GM12878 (cell line): ENCODE results near the gene PADI4. TPM values are rescaled to one million over a fixed set of nuclear protein-coding genes. Genes with fewer than 3 reads are reported as not detected.

Source experiments
- CBX5 ChIP-seq: sonication (generic); IDR thresholded peaks from 2 replicates; pipeline ENCODE4 v1.6.1; 2016; ENCODE audit warnings: low read depth, moderate library complexity, mild to moderate bottlenecking, inconsistent platforms
- HDGF ChIP-seq: fragments of 450-650 bp; IDR thresholded peaks from 2 replicates; pipeline ENCODE4 v1.6.1; 2016; ENCODE audit warnings: antibody characterized with exemption
- IKZF1 ChIP-seq: fragments of 450-650 bp; conservative IDR thresholded peaks from 2 replicates; pipeline ENCODE4 v1.6.1; 2017; ENCODE audit warnings: antibody characterized with exemption, mild to moderate bottlenecking
- IRF4 ChIP-seq: IDR thresholded peaks from 2 replicates; pipeline ENCODE4 v1.6.1; 2011; ENCODE audit warnings: low read depth, low read length
- LARP7 ChIP-seq: fragments of 450-650 bp; IDR thresholded peaks from 2 replicates; pipeline ENCODE4 v1.6.1; 2017; ENCODE audit warnings: mild to moderate bottlenecking
- NR2F1 ChIP-seq: fragments of 450-650 bp; conservative IDR thresholded peaks from 2 replicates; pipeline ENCODE4 v1.6.1; 2017; ENCODE audit warnings: mild to moderate bottlenecking
- PML ChIP-seq: IDR thresholded peaks from 2 replicates; pipeline ENCODE4 v1.6.1; 2012; ENCODE audit warnings: low read length, inconsistent platforms
- POLR2A ChIP-seq: IDR thresholded peaks from 2 replicates; pipeline ENCODE4 v1.6.1; 2011; ENCODE audit warnings: low read depth, mild to moderate bottlenecking, low read length
- POLR2AphosphoS5 ChIP-seq: IDR thresholded peaks from 2 replicates; pipeline ENCODE4 v1.6.1; 2011; ENCODE audit warnings: mild to moderate bottlenecking, low read length, inconsistent platforms
- RAD21 ChIP-seq: IDR thresholded peaks from 2 replicates; pipeline ENCODE4 v1.6.1; 2011; ENCODE audit warnings: mild to moderate bottlenecking, low read depth, low read length, moderate library complexity; ENCODE audit not compliant: insufficient read depth
- STAT3 ChIP-seq: IDR thresholded peaks from 2 replicates; pipeline ENCODE4 v1.6.1; 2011; ENCODE audit warnings: low read depth, low read length, improper control_type of control experiment
- YY1 ChIP-seq: IDR thresholded peaks from 2 replicates; pipeline ENCODE4 v1.6.1; 2011; ENCODE audit warnings: low read depth, mild to moderate bottlenecking, low read length
- ZNF622 ChIP-seq: fragments of 450-650 bp; IDR thresholded peaks from 2 replicates; pipeline ENCODE4 v1.6.1; 2017; ENCODE audit warnings: mild to moderate bottlenecking, inconsistent platforms
- ZNF687 ChIP-seq: fragments of 450-650 bp; IDR thresholded peaks from 2 replicates; pipeline ENCODE4 v1.6.1; 2017; ENCODE audit warnings: mild to moderate bottlenecking, moderate library complexity
- ZZZ3 ChIP-seq: IDR thresholded peaks from 2 replicates; pipeline ENCODE4 v1.6.1; 2011; ENCODE audit warnings: low read depth; ENCODE audit not compliant: control insufficient read depth, insufficient read length
- polyA plus RNA-seq, 11 experiments: library from polyadenylated mRNA; depleted of rRNA in 4 of 11; unstranded in 6 of 11; stranded (reverse) in 5 of 11; fragments of >200 nt; fragmentation: Nextera tagmentation in 4 of 11; fragmentation: Illumina TruSeq in 1 of 11; extraction: Ambion mirVana in 4 of 11; extraction: Trizol in 1 of 11; gene quantifications; 1 replicate in 1 of 11; 2 replicates in 10 of 11; pipeline versions ENCODE4 v1.2.1 to v1.2.3, GENCODE V29; 2011 to 2016; ENCODE audit warnings: inconsistent platforms in 2 of 11, missing spikeins in 2 of 11, low read depth in 1 of 11
- total RNA-seq, 4 experiments: library from RNA; depleted of rRNA in 3 of 4; stranded (reverse); fragments of >200 nt in 3 of 4; fragmentation: Illumina TruSeq in 1 of 4; extraction: Trizol in 1 of 4; gene quantifications; 2 replicates each; pipeline versions ENCODE4 v1.2.1 to v1.2.3, GENCODE V29; 2013 to 2021
- TF ChIP-seq, protein P1 (sequence below): fragments of 450-650 bp; formaldehyde crosslinking; IDR thresholded peaks from 2 replicates; pipeline ENCODE4 v1.4.0; 2022; ENCODE audit warnings: mild to moderate bottlenecking, moderate library complexity
- TF ChIP-seq, protein P2 (sequence below): IDR thresholded peaks from 2 replicates; pipeline ENCODE4 v1.6.1; 2012; ENCODE audit warnings: low read depth, low read length, improper control_type of control experiment
- TF ChIP-seq, protein P3 (sequence below): IDR thresholded peaks from 2 replicates; pipeline ENCODE4 v1.6.1; 2012; ENCODE audit warnings: low read length, inconsistent platforms

PADI4 gene
- total and polyA plus RNA-seq, 10 of the 15 experiments (the other 5 are each of a cell fraction or from before 2014, with no cell fraction given) = 0.08 to 0.47 (median 0.15) TPM; not detected in 3

DNA sequence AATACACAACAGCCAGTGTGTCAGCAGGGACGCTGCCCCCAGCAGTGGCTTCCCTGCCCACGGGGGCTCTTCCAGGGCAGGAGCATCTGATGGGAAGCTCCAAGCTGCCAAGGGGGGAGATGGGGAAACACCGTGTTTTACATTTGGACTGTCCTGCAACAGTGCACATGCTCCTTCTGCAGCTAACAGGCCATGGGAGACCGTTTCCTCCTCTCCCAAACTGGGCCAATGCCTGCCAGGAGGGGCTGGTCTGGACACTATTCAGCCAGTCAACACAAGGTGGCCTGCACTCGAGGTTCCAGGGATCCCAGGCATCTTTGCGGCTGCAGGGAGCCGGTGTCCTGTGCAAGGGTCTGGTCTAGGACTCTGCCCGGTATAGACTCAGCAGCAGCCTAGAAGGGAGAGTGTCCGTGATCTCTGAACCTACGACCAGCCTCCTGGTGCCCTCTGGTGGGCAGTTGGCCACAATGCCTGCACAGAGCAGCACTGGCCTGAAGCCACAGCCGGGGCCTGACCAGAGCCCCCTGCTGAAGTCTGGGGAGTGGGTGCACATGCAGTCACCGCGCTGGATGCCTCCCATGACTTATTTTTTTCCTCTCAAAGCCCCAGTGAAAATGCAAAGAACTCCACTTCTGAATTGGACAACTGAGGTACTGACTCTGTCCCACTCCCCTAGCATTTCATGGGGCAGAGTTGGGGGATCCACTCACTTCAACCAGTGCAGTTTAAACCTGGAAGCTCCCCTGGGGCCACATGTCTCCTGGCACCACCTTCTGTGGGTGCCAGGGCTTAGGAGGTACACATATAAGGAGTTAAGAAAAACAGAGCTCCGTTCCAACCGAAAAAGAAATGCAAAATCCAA is 98.1 kb downstream of the PADI4 start (continued):
- TF ChIP-seq ZNF687 (no peak), POLR2A (peak; percentile 68), NR2F1 (no peak), PML (no peak), ZNF622 (no peak), RAD21 (peak; percentile 42), YY1 (0 out of 2 replicates have a peak, but pooled peaks have one; percentile 22), IKZF1 (no peak), POLR2AphosphoS5 (peak; percentile 73), IRF4 (no peak), HDGF (no peak), LARP7 (no peak), ZZZ3 (no peak), CBX5 (no peak), STAT3 (no peak)
- TF ChIP-seq, protein P1, sequence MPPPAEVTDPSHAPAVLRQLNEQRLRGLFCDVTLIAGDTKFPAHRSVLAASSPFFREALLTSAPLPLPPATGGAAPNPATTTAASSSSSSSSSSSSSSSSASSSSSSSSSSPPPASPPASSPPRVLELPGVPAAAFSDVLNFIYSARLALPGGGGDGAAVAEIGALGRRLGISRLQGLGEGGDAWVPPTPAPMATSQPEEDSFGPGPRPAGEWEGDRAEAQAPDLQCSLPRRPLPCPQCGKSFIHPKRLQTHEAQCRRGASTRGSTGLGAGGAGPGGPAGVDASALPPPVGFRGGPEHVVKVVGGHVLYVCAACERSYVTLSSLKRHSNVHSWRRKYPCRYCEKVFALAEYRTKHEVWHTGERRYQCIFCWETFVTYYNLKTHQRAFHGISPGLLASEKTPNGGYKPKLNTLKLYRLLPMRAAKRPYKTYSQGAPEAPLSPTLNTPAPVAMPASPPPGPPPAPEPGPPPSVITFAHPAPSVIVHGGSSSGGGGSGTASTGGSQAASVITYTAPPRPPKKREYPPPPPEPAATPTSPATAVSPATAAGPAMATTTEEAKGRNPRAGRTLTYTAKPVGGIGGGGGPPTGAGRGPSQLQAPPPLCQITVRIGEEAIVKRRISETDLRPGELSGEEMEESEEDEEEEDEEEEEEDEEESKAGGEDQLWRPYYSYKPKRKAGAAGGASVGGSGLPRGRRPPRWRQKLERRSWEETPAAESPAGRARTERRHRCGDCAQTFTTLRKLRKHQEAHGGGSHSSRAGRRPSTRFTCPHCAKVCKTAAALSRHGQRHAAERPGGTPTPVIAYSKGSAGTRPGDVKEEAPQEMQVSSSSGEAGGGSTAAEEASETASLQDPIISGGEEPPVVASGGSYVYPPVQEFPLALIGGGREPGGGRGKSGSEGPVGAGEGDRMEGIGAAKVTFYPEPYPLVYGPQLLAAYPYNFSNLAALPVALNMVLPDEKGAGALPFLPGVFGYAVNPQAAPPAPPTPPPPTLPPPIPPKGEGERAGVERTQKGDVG (CRISPR knock-in tag) = no peak
- TF ChIP-seq, protein P2, sequence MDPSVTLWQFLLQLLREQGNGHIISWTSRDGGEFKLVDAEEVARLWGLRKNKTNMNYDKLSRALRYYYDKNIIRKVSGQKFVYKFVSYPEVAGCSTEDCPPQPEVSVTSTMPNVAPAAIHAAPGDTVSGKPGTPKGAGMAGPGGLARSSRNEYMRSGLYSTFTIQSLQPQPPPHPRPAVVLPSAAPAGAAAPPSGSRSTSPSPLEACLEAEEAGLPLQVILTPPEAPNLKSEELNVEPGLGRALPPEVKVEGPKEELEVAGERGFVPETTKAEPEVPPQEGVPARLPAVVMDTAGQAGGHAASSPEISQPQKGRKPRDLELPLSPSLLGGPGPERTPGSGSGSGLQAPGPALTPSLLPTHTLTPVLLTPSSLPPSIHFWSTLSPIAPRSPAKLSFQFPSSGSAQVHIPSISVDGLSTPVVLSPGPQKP = no peak
- TF ChIP-seq, protein P3, sequence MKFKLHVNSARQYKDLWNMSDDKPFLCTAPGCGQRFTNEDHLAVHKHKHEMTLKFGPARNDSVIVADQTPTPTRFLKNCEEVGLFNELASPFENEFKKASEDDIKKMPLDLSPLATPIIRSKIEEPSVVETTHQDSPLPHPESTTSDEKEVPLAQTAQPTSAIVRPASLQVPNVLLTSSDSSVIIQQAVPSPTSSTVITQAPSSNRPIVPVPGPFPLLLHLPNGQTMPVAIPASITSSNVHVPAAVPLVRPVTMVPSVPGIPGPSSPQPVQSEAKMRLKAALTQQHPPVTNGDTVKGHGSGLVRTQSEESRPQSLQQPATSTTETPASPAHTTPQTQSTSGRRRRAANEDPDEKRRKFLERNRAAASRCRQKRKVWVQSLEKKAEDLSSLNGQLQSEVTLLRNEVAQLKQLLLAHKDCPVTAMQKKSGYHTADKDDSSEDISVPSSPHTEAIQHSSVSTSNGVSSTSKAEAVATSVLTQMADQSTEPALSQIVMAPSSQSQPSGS = no peak
